ENCODE results near the gene EIF3L.

- TF ChIP-seq POLR2AphosphoS5 (IDR thresholded peaks at IDR 0.05): no peak
- no peak for TF ChIP-seq EP300 (IDR thresholded peaks at IDR 0.05)
- TF ChIP-seq POLR2A (IDR thresholded peaks at IDR 0.05): no peak
- no peak for TF ChIP-seq CTCF (IDR thresholded peaks at IDR 0.05)
Observed at GRCh38 chr22:37909766-37910165, 60.5 kb downstream of the EIF3L start.

Data from suprapubic skin (tissue), 4 donors.